ENCODE measurements around the gene BTBD6. TPM values are rescaled to one million over a fixed set of nuclear protein-coding genes. Genes with fewer than 3 reads are reported as not detected.
"Not testable (repeated sequence)": the region's sequence is repeated elsewhere in the genome, so short reads cannot be mapped to it uniquely, and the experiment has no call there.

Gene BTBD6
- total and polyA plus RNA-seq, 2 experiments from 2014 or later = 42.2 to 47.5 TPM

DNA sequence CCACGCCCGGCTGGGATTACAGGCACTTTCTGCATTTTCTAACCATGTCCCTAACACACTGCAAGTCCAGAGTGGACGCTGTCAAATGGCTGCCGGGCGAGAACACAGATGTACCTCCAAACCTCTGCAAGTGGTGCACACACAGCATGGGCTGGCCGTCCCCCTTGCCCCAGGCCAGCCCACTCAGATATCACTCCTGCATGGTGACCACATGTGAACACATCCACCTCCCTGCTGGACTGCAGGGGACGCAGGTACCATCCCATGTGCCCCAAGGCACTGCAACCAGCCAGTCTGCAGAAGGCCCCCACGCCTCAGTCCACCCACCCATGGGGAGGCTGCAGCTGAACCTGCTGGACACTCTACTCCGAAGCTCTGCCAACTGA lies 38.4 kb downstream of the BTBD6 start:
- H3K79me2 ChIP-seq = peaks cover 81% of the 10 kb centered on the region
- 97% methylated on average over 9 of the region's 9 CpGs for WGBS (ENCODE audit: low lambda C conversion rate, missing lambda C conversion rate)
- no peaks in the 10 kb centered on the region for H3K36me3 ChIP-seq (replicated peaks; ENCODE audit: insufficient read depth, low read depth)
- no peak overlapping the region for H3K4me2 ChIP-seq
- H3K9me3 ChIP-seq (ENCODE audit: low read depth) = no peaks in the 10 kb centered on the region
- no peak overlapping the region for H3K4me3 ChIP-seq
- H3K27me3 ChIP-seq = no peaks in the 10 kb centered on the region
- H4K20me1 ChIP-seq (ENCODE audit: insufficient read depth, poor library complexity, severe bottlenecking) = peaks cover 21% of the 10 kb centered on the region
- no peak overlapping the region for H3K27ac ChIP-seq
- no peak for DNase-seq (ENCODE audit: low spot score)
- no peak for TF ChIP-seq EZH2phosphoT487 (IDR thresholded peaks at IDR 0.05; ENCODE audit: low read depth, severe bottlenecking, unreplicated experiment)
- TF ChIP-seq CTCF (IDR thresholded peaks at IDR 0.05; ENCODE audit: poor library complexity) = no peak
- no peak for TF ChIP-seq EZH2 (IDR thresholded peaks at IDR 0.05; ENCODE audit: borderline replicate concordance)
- no peaks in the 10 kb centered on the region for H3K4me1 ChIP-seq (ENCODE audit: insufficient read depth)
- no peaks in the 10 kb centered on the region for H3K9me2 ChIP-seq (replicated peaks; ENCODE audit: insufficient read depth)
- H2AFZ ChIP-seq = no peak overlapping the region

DNA sequence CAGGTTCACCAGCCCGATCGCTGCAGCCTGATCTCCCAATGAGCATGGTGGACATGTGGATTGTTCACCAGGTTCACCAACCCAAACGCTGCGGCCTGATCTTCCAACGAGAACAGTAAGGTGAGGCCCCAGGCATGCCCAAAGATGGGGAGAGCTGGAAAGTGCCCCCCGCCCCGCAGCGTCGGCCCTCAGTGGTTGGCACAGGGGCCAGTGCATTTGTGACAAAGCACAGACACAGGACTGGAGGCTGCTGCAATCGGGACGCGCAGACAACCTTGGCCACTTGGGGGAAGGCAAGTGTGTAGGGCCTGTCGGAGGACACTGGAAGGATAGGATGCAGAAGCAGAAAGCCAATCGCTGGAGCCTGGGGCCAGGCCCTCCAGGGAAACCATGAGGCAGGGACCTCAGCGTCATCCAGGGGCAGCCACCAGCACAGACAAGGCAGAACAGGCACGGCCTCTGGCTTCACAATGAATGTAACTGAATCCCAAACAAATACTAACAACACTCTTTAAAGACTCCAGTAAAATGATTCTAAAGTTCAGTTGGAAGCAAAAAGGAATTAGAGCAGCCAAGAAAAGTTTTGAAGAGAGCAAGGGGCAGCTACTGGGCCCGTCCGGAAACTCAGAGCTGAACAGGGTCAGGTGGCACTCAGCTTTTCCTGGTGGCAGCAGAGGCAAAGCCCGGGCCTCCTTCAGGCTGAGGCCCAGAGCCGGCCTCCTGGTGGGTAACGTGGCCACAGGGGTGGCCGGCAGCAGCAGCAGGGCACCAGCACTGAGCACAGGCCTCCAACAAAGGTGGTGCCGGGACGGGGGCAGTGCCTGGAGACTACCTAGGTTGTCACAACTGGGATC lies 39.1 kb downstream of the BTBD6 start:
- H3K4me1 ChIP-seq (ENCODE audit: insufficient read depth) = no peaks in the 10 kb centered on the region
- peaks cover 83% of the 10 kb centered on the region for H3K79me2 ChIP-seq
- DNase-seq (ENCODE audit: low spot score) = no peak
- no peak overlapping the region for H3K4me2 ChIP-seq
- H3K9me2 ChIP-seq (replicated peaks; ENCODE audit: insufficient read depth) = no peaks in the 10 kb centered on the region
- peaks cover 18% of the 10 kb centered on the region for H4K20me1 ChIP-seq (ENCODE audit: insufficient read depth, poor library complexity, severe bottlenecking)
- no peaks in the 10 kb centered on the region for H3K9me3 ChIP-seq (ENCODE audit: low read depth)
- H3K4me3 ChIP-seq = no peak overlapping the region
- no peak overlapping the region for H2AFZ ChIP-seq
- TF ChIP-seq CTCF (IDR thresholded peaks at IDR 0.05; ENCODE audit: poor library complexity) (no peak), EZH2 (IDR thresholded peaks at IDR 0.05; ENCODE audit: borderline replicate concordance) (no peak), EZH2phosphoT487 (IDR thresholded peaks at IDR 0.05; ENCODE audit: low read depth, severe bottlenecking, unreplicated experiment) (no peak)
- WGBS (ENCODE audit: low lambda C conversion rate, missing lambda C conversion rate) = 88% methylated on average over 24 of the region's 24 CpGs
- no peaks in the 10 kb centered on the region for H3K36me3 ChIP-seq (replicated peaks; ENCODE audit: insufficient read depth, low read depth)
- H3K27ac ChIP-seq = no peak overlapping the region
- no peaks in the 10 kb centered on the region for H3K27me3 ChIP-seq

DNA sequence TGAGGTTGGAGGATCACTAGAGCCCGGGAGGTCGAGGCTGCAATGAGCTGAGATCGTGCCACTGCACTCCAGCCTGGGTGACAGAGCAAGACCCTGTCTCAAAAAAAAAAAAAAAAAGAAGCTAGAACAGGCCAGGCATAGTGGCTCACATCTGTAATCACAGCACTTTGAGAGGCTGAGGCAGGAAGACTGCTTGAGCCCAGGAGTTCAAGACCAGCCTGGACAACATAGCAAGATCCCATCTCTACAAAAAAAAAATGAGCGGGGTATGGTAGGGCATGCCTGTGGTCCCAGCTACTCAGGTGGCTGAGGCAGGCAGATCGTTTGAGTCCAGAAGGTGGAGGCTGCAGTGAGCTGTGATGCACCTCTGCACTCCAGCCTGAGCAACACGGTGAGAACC lies 40.6 kb downstream of the BTBD6 start:
- H3K79me2 ChIP-seq = peaks cover 85% of the 10 kb centered on the region
- 95% methylated on average over 6 of the region's 6 CpGs for WGBS (ENCODE audit: low lambda C conversion rate, missing lambda C conversion rate)

DNA sequence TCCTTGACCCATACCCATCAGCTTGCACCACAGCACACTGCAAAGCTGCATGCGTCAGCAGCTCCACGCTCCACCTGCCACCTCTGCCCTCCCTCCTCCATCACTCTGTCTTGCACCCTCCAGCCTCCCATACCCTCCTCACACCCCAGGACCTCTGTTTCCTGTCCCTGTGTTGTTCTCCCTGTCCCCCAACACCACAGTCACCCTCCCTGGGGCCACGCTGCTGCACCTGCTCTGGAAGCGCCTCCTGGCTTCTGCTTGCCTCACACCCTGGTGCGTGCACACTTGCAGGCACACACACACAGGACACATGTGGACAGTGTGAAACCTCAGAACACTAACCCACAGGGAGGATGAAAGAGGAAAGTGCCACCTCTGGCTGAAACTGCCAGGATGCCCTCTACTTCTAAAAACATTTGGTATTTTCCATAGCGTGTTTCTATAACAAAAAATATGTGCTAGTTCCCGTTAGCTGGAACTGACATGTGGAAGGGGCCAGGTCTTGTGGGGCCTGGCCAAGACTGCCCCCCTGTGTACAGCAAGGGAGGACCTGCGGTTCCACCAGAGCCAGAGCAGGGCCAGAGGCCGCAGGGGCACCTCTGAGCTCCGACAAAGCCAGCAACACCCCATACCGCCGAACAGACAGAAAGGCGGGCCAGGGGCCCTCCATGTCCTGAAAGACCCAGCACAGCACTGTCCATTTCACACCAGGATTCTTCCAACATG lies 42.5 kb downstream of the BTBD6 start:
- H3K9me3 ChIP-seq (ENCODE audit: low read depth) = no peaks in the 10 kb centered on the region
- H2AFZ ChIP-seq = no peak overlapping the region
- H3K27ac ChIP-seq = no peak overlapping the region
- TF ChIP-seq EZH2phosphoT487 (IDR thresholded peaks at IDR 0.05; ENCODE audit: low read depth, severe bottlenecking, unreplicated experiment) (no peak), EZH2 (IDR thresholded peaks at IDR 0.05; ENCODE audit: borderline replicate concordance) (no peak), CTCF (IDR thresholded peaks at IDR 0.05; ENCODE audit: poor library complexity) (no peak)
- H3K9me2 ChIP-seq (replicated peaks; ENCODE audit: insufficient read depth) = no peaks in the 10 kb centered on the region
- no peaks in the 10 kb centered on the region for H3K27me3 ChIP-seq
- WGBS (ENCODE audit: low lambda C conversion rate, missing lambda C conversion rate) = 84% methylated on average over 13 of the region's 13 CpGs
- H4K20me1 ChIP-seq (ENCODE audit: insufficient read depth, poor library complexity, severe bottlenecking) = peaks cover 40% of the 10 kb centered on the region
- no peaks in the 10 kb centered on the region for H3K36me3 ChIP-seq (replicated peaks; ENCODE audit: insufficient read depth, low read depth)
- no peaks in the 10 kb centered on the region for H3K4me1 ChIP-seq (ENCODE audit: insufficient read depth)
- H3K4me2 ChIP-seq = no peak overlapping the region
- H3K79me2 ChIP-seq = peaks cover 92% of the 10 kb centered on the region
- no peak for DNase-seq (ENCODE audit: low spot score)
- no peak overlapping the region for H3K4me3 ChIP-seq

More for the DNA sequence above, 40.6 kb downstream of the BTBD6 start:
- H4K20me1 ChIP-seq (ENCODE audit: insufficient read depth, poor library complexity, severe bottlenecking) = peaks cover 23% of the 10 kb centered on the region
- H3K27me3 ChIP-seq; H3K36me3 ChIP-seq (replicated peaks; ENCODE audit: insufficient read depth, low read depth); H3K9me2 ChIP-seq (replicated peaks; ENCODE audit: insufficient read depth); H3K4me1 ChIP-seq (ENCODE audit: insufficient read depth); H2AFZ ChIP-seq; H3K9me3 ChIP-seq (ENCODE audit: low read depth); H3K4me2 ChIP-seq; DNase-seq (ENCODE audit: low spot score); H3K4me3 ChIP-seq; H3K27ac ChIP-seq: not testable (repeated sequence)
